Caki2 (cell line): Measurements from ENCODE around the gene ACVRL1. TPM values are rescaled to one million over a fixed set of nuclear protein-coding genes. Genes with fewer than 3 reads are reported as not detected.

Experiments
- DNase-seq: peaks from one replicate; pipeline ENCODE4 v3.0.0-alpha.2; 2015; ENCODE audit warnings: low read depth
- in situ Hi-C: cut with HindIII; loops from 2 replicates; pipeline ENCODE4 v1.10.0; 2016; ENCODE audit warnings: low sequenced_read_pairs, low pct_unique_long_range_greater_than_20kb, mixed read lengths
- total RNA-seq: library from RNA; depleted of rRNA; stranded (reverse); fragments of >200 nt; shearing (Covaris generic); gene quantifications from 2 replicates; pipeline ENCODE4 v1.2.3, GENCODE V29; 2014; ENCODE audit warnings: low replicate concordance

The ACVRL1 gene
- total RNA-seq, 1 experiment from 2014 or later: 4.4 TPM

DNA sequence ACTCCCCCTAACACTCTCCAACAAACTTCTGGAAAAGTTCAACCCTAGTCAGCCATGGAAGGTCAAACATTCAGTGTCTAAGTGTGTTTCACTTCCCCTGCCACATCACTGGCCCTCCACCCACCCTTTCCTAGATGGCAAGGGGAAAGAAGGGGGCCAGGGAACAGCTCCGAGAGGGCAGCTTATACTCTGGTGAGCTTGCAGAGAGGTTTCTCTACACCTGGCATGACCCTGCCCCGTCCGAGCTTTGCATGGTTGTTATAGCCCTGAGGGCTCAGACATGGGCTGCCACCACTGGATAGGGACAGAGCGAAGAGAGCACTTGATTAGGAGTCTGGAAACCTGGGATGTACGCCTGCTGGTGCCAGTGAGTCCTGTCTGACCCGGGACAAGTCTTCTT is 4.0 kb downstream of the ACVRL1 start:
- in situ Hi-C loops: no loop called here
- DNase-seq: no peak

DNA sequence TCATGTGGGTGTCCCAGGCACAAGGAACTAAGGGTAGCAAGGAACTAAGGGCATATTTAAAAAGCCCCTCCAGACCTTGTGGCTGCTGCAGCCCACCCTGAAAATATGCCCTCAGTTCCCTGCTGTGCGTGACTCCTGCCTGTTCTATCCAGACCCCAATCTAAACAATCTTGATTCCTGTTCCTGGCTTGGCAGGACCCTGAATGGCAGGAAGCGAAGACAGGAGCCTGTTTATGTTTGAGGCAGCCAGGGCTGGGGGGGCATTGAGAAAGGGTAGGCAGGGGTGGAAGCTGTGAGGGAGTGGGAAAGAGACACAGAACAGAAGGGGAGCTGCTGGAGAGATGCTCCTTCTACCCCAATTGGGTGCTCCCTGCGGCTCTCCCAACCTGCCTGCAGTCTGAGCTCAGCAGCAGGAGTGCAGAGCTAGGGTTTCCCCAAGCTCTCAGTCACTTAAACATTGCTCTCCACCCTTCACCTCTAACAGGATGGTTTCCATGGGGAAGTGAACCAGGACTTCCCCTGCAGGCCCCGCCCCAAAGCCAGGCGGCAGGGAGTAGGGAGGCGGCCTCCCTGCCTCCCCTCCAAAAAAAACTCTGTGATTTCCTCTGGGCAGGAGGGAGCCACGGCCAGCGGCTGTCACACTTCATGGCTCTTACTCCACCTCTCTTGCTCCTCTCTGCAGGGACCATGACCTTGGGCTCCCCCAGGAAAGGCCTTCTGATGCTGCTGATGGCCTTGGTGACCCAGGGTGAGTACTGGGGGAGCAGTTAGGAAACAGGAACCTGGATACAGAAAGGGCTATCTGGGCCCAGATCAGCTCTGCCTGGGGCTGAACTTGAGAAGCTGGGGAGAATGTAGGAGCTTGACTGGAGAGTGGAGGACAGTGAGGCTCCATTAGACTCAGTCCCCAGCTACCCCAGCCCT is 4.7 kb downstream of the ACVRL1 start:
- in situ Hi-C loops: no loop called here
- peak; percentile 61 for DNase-seq

DNA sequence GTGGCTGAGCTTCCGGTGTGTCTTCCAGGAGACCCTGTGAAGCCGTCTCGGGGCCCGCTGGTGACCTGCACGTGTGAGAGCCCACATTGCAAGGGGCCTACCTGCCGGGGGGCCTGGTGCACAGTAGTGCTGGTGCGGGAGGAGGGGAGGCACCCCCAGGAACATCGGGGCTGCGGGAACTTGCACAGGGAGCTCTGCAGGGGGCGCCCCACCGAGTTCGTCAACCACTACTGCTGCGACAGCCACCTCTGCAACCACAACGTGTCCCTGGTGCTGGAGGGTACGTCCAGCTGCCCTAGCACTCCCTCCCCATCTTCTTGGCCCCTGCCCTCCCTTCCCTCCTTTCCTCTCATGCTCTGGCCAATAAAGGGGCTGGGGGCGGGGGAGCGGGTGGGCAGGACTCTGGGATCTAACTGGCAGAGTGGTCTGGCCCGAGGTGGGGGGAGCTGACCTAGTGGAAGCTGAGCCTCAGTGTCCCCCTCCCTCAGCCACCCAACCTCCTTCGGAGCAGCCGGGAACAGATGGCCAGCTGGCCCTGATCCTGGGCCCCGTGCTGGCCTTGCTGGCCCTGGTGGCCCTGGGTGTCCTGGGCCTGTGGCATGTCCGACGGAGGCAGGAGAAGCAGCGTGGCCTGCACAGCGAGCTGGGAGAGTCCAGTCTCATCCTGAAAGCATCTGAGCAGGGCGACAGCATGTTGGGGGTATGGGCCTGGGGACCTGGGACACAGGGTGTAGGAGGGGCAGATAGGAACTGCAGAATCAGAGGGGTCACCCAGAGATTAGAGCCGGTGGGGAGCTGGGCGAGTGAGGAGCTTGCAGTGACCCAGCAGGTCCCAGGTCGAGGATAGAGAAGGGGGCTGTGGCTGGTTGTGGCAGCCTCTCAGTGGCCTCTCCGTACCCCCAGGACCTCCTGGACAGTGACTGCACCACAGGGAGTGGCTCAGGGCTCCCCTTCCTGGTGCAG is 6.0 kb downstream of the ACVRL1 start:
- no peak for DNase-seq
- in situ Hi-C loops: no loop called here

DNA sequence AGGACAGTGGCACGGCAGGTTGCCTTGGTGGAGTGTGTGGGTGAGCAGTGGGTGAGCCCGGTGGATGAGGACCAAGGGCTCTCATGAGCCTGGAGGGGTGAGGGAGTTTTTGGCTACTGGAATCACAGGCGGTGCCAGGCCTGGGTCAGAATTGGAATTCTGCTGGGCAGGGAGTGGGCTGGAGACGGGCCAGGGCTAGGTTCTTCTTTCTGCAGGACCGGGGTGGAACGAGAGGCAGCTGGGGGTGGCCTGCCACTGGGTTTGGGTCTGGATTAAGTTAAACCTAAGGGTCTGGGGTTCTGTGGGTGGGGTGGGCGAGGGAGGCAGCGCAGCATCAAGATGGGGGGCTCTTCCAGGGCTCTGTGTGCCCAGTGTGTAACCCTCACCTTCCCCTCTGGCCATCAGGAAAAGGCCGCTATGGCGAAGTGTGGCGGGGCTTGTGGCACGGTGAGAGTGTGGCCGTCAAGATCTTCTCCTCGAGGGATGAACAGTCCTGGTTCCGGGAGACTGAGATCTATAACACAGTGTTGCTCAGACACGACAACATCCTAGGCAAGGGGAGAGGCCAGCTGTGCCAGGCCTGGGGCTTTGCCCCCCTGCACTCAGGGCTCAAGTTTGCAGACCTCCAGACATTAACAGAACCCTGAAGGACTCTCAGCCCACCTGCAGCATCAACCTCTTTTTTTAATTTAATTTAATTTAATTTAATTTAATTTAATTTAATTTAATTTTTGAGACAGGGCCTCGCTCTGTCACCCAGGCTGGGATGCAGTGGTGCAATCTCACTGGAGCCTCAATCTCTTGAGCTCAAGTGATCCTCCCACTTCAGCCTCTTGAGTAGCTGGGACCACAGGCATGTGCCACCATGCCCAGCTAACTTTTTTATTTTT is 7.0 kb downstream of the ACVRL1 start:
- in situ Hi-C loops: no loop called here
- no peak for DNase-seq

DNA sequence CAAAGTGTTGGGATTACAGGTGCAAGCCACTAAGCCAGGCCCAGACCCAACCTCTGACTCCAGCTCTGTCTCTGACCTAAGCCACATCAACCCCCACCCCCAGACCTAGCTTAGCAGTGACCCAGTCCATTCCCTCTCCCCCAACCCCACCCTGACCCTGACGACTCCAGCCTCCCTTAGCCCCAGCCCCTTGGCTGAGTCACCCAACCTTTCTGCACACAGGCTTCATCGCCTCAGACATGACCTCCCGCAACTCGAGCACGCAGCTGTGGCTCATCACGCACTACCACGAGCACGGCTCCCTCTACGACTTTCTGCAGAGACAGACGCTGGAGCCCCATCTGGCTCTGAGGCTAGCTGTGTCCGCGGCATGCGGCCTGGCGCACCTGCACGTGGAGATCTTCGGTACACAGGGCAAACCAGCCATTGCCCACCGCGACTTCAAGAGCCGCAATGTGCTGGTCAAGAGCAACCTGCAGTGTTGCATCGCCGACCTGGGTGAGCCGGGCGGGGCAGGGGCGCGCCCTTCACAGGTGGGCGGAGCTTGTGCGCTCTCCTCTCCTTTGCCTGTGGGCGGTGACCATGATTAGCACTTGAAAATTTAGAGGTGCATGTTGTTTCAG is 7.8 kb downstream of the ACVRL1 start:
- in situ Hi-C loops: no loop called here

DNA sequence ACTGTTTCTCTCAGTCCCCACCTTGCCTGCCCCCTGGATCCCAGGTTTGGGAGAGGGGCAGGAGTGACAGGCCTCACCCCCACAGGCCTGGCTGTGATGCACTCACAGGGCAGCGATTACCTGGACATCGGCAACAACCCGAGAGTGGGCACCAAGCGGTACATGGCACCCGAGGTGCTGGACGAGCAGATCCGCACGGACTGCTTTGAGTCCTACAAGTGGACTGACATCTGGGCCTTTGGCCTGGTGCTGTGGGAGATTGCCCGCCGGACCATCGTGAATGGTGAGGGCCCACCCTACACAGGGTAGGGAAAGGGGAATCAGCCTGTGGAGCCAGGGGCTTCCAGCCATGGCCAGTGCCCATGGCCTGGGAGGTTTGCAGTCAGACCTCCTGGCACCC is 8.6 kb downstream of the ACVRL1 start:
- no peak for DNase-seq
- in situ Hi-C loops: no loop called here

More for the DNA sequence above, 7.8 kb downstream of the ACVRL1 start:
- DNase-seq: no peak

DNA sequence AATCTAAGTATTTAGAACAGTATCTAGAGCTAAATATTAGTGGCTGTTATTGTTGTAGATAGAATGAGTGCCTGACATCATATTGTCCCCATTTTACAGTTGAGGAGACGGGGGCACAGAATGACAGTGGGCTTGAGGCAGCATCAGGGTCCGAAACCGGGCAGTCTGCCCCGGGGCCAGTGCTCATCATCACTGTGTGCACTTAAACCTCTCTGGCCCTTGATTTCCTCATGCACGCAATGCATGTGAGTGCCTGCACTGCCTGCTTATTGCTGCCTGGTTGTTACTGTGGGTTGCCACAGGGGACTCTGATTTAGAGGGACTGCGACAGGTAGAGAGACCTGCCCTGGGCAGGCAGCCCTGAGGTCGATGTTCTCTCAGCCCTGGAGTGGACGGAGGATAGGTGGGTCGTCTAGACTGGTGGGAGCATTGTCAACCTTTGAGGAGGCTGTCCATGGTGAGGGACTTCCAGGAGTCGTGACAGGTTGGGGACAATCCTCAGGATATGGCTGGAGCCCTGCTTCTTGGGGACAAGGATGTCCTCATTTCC is 9.8 kb downstream of the ACVRL1 start:
- in situ Hi-C loops: no loop called here
- DNase-seq: no peak

DNA sequence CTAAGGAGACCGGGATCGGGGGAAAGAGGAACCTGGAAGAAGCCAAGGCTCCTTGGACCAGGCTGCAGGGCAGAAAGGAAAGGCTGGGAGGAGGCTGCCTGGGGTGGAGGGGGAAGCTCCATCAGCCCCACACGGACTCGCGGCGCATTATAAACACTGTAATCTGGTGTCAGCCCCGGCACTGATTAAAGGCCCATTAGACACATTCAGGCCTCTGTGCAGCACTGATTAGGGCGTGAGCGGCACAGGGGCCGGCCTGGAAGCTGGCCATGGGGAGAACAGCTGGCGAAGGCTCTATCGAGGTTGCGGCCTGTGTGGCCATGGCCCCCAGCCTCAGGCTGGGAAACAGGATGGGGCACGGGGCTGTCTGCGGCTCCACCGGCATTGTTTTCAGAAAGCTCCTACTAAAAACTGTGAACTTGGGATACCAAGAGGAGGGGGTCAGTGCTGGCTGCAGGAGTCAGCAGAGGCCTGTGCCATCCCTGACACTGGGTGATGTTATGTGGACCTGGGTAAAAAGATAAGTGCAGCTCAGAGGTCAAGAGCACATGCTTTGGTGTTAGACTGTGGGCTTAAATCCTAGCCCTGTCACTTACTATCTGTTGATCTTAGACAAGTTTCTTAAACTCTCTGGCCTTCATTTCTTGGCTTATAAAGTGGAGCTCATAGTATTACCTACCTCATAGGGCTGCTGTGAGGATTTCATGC is 10.6 kb downstream of the ACVRL1 start:
- DNase-seq: no peak
- in situ Hi-C loops: no loop called here

DNA sequence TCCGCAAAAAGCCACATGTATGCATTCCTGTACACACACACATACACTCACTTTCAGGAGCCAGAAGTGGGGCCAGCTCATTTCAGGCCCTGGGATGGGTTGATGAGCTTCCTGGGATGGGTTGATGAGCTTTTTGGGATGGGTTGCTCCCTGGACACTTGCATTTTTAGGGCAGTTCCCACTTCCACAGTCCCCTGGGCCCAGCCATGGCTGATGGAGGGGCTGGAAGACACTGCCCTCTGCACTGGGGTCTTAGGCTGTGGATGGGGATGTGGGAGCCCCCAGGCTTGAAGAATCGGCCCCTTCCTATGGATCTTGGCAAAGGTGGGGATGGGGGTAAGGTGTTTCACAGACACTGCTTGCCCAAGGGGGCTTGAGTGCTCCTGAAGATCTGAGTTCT is 12.7 kb downstream of the ACVRL1 start:
- DNase-seq: no peak
- in situ Hi-C loops: no loop called here

DNA sequence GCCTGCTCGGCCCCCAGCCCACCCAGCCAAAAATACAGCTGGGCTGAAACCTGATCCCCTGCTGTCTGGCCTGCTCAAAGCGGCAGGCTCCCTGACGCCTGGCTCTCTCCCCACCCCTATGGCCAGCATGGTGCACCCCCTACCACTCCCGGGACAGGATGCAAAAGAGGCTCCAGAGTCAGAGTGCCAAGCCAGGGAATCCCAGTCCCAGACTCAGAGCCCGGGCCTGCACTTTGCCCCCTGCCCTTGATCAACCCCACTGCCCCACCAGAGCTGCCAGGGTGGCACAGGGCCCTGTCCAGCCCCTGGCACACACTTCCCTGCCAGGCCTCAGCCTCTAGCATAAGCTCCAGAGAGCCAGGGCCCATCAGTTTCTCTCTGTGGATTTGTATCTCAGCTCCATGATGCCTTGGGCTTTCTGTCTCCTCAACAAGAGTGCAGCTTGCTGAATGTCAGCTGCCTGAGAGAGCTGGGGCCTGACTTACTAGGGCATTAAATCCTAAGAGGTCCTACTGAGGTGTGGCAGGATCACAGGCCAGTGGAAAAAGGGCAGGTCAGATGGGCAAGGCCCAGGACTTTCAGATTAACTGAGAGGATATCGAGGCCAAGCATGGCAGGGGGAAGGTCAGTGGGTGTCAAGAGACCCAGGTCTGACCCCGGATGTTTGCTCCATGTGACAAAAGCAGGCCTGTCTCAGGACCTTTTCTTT is 13.9 kb downstream of the ACVRL1 start:
- DNase-seq: no peak
- in situ Hi-C loops: no loop called here

DNA sequence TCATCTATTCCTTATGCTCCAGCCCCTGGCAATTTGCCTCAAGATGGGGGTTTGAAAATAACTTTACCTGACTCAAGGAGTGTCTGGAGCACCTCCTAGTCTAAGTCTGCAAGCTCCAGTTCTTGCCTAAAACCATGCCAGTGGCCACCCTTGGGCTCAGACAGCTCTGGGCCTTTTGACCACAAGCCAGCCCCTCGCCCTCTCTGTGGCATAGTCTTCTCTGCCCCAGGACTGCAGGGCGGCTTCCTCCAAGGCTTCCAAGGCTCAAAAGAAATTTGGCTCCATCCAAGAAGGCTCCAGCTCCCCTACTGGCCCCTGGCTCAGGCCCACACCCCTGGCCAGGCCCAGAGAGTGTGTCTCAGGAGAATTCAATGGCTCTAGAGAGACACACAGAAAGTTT is 14.8 kb downstream of the ACVRL1 start:
- in situ Hi-C loops: no loop called here

DNA sequence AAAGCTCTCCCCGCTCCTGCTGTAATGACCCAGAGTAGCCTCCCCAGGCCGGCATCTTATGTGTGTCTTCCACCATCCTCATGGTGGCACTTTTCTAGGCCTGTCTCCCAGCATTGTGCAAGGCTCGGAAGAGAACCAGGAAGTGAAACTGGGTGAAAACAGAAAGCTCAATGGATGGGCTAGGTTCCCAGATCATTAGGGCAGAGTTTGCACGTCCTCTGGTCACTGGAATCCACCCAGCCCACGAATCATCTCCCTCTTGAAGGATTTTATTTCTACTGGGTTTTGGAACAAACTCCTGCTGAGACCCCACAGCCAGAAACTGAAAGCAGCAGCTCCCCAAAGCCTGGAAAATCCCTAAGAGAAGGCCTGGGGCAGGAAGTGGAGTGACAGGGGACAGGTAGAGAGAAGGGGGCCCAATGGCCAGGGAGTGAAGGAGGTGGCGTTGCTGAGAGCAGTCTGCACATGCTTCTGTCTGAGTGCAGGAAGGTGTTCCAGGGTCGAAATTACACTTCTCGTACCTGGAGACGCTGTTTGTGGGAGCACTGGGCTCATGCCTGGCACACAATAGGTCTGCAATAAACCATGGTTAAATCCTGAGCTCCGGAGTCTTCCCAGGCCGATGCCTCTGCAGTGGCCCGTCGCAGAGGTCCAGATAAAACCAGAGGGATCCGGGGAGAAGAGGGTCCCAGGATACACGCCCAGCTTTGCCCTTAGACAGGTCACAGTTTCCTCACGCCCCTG is 15.6 kb downstream of the ACVRL1 start:
- in situ Hi-C loops: no loop called here
- DNase-seq: no peak

More for the DNA sequence above, 14.8 kb downstream of the ACVRL1 start:
- no peak for DNase-seq

DNA sequence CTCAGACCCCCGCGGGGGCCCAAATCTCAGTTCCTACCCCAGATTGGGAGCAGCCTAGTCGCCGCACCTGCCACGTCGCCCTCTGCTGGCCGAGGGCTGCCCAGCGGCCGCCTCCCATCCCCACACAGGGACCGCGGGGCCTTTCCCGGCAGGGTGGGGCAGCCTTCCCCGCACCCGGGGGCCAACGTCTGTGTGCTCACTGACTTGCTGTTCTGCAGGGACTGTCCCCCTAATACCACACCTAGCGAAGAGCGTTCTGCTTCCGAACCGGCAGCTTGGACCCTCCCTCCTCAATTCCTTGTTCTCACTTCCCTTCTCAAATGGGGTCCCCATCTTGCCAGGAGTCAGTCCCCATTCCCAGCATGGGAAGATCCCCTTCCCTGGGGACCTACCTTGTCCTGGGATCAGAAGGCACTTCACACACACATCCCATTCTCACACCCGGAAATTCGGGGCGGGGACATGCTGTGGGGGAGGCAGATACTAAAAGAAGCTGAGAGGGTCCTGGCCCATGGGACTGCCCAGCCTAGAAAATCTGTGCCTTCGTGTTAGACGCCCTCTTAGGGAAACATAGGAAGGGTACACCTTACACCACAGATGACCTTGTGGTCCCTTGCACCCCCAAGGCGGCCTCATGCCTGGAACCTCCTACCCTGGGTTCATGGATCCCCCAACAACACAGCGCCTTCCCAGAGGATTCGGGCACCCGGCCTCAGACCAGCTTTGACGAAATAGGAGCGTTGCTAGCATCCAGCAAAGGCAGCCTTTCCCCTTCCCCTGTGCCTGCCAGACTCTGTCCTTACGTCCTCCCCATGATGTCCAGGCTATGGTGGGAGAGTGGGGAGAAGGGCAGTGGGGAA is 16.4 kb downstream of the ACVRL1 start:
- in situ Hi-C loops: no loop called here
- no peak for DNase-seq

DNA sequence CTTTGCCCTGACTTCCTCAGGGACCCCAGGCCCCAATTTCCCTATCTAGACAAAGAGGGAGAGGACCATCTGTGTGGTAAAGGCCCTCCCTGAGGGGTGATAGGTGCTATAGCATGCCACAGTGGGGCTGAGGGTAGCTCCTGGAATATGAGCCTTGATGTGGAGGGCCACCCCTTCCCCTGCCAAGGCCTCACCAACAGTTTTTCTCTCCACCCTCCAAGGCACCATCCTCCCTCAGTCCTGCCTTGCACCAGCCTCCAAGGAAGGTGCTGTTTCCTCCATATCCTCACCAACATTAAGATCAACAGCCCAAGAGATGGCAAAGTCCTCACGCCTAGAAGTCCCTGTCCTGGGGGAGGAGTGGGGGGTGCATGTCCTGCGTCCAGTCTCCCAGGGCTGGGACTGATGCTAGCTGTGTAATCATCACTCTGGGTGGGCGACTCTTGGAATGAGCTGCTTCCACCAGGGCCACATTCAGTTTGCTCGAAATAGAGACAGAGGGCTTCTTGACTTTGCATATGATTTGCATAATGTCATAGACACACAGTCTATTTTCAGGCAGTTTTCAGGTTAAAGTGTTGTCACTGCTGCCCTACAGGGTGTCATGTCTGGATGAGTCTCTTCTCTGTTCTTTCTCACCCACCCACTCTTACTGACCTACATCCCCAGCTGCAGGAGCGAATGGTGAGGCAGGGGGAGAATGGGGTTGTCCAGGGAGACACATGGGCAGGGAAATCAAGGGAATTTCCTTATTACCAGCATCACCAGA is 17.4 kb downstream of the ACVRL1 start:
- in situ Hi-C loops: no loop called here
- no peak for DNase-seq
